ENCODE results near the gene FRMD4B.

DNA sequence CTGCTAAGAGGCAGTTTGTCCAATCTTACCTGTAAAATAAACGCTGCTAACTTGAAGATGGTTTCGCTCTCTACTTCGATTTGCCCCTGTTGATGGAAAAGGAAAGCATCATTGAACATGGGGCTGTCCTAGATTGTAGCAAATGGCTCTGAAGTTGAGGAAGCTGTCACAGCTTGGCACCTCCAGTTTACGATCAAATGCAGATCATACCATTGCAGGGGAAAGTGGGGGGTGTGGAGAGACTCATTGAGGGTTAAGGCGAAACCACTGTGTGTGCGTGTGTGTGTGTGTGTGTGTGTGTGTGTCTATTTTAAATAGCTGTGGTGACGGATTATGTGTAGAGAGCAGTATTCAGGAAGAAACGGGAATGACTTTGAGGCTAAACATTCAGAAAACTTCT, 135.9 kb downstream of the FRMD4B start:
- TF ChIP-seq POLR2A (IDR thresholded peaks at IDR 0.05; ENCODE audit: low read length), result no peak
- no peak for TF ChIP-seq GATA1 (IDR thresholded peaks at IDR 0.05; ENCODE audit: low read depth, low read length)

Data from erythroblast (primary cell).